ENCODE measurements around the gene HMX1.

GRCh38 chr4:8828869-8829268 is 42.8 kb downstream of the HMX1 start:
- TF ChIP-seq CTCF (conservative IDR thresholded peaks at IDR 0.05; ENCODE audit: low read depth in 2 of 2) (no peak), POLR2AphosphoS5 (IDR thresholded peaks at IDR 0.05; ENCODE audit: low read depth) (no peak), REST (IDR thresholded peaks at IDR 0.05; ENCODE audit: unreplicated experiment) (no peak), CREB1 (CRISPR knock-in tag; IDR thresholded peaks at IDR 0.05; ENCODE audit: low read depth) (no peak), EZH2 (IDR thresholded peaks at IDR 0.05; ENCODE audit: low read depth, unreplicated experiment) (no peak), EZH2phosphoT487 (IDR thresholded peaks at IDR 0.05; ENCODE audit: unreplicated experiment) (no peak), JUNB (IDR thresholded peaks at IDR 0.05; ENCODE audit: unreplicated experiment) (no peak), ZNF331 (CRISPR knock-in tag; IDR thresholded peaks at IDR 0.05; ENCODE audit: low read depth) (no peak), ETS1 (IDR thresholded peaks at IDR 0.05) (no peak), ZNF462 (CRISPR knock-in tag; IDR thresholded peaks at IDR 0.05) (no peak), ZNF114 (CRISPR knock-in tag; IDR thresholded peaks at IDR 0.05) (no peak), NANOG (IDR thresholded peaks at IDR 0.05; ENCODE audit: borderline replicate concordance) (no peak), STAT1 (IDR thresholded peaks at IDR 0.05; ENCODE audit: unreplicated experiment) (no peak)
